ENCODE results near the gene NTHL1. TPM values are rescaled to one million over a fixed set of nuclear protein-coding genes. Genes with fewer than 3 reads are reported as not detected.
A peak's percentile ranks its signal among the peaks of the same experiment; 100 is the strongest.

Gene NTHL1
- total and polyA plus RNA-seq, 9 of the 15 experiments (the other 6 are each of a cell fraction or from before 2014, with no cell fraction given), result 1.1 to 58.8 (median 17.6) TPM

GRCh38 chr16:2058872-2059271 lies 11.2 kb upstream of the NTHL1 start:
- Histone ChIP-seq H3K4me2 (ENCODE audit: insufficient read depth, low read length) (no peak overlapping the region), H3K9me3 (replicated peaks; ENCODE audit: control insufficient read depth, insufficient read depth, low read depth, low read length) (no peaks in the 10 kb centered on the region), H3K9me1 (ENCODE audit: control insufficient read depth, insufficient read depth, low read length) (no peaks in the 10 kb centered on the region), H3K4me1 (replicated peaks in 1 of 2; ENCODE audit: control insufficient read depth in 2 of 2, insufficient read depth in 2 of 2, low read length in 2 of 2) (peaks cover 0 to 46% of the 10 kb centered on the region in 2 experiments; a peak in 2 of 5 replicates), H3K27me3 (ENCODE audit: control insufficient read depth in 2 of 2, insufficient read depth in 2 of 2, low read length in 2 of 2) (no peaks in the 10 kb centered on the region), H3K36me3 (ENCODE audit: control insufficient read depth, insufficient read depth, low read length) (peaks cover 27% of the 10 kb centered on the region; the same call in 1 of the 3 replicates), H4K20me1 (replicated peaks; ENCODE audit: control insufficient read depth, insufficient read depth, low read length) (peaks cover 4% of the 10 kb centered on the region; the same call in 1 of the 2 replicates), H3K79me2 (ENCODE audit: control insufficient read depth, insufficient read depth, low read length) (no peaks in the 10 kb centered on the region), H2AFZ (ENCODE audit: low read depth, low read length) (no peak overlapping the region), H3K4me3 (no peak overlapping the region), H3K27ac (ENCODE audit: extremely low read depth, low read depth, low read length) (no peak overlapping the region), H3K9ac (ENCODE audit: insufficient read depth in 1 of 2, low read depth in 2 of 2, low read length in 2 of 2) (peak overlapping the region in 1 of 2 experiments; percentile 55; a peak in 1 of 4 replicates)
- DNase-seq (ENCODE audit: extremely low read depth in 1 of 4, low spot score in 3 of 4), result no peak
- no peak for FAIRE-seq
- CTCF ChIA-PET (ENCODE audit: low intra/inter-chr PET ratio), result no interaction called here
- in situ Hi-C loops (cut with MboI), result no loop called here
- no peak for ATAC-seq
- WGBS (ENCODE audit: insufficient coverage, low coverage, missing lambda C conversion rate), result 82% methylated on average over 9 of the region's 10 CpGs
- POLR2A ChIA-PET, result no interaction called here
- BruUV-seq (replicated peaks), result no TSS peak
- intact Hi-C loops (cut with micrococcal nuclease), result no loop called here
- TF ChIP-seq NR3C1 (CRISPR knock-in tag; IDR thresholded peaks at IDR 0.05) (no peak), ZBTB17 (CRISPR knock-in tag; IDR thresholded peaks at IDR 0.05) (no peak), PATZ1 (CRISPR knock-in tag; IDR thresholded peaks at IDR 0.05; ENCODE audit: borderline replicate concordance) (no peak), FUS (optimal IDR thresholded peaks at IDR 0.05; ENCODE audit: low read depth, low read length) (no peak), MIER1 (IDR thresholded peaks at IDR 0.05; ENCODE audit: low read depth) (no peak), MTA1 (IDR thresholded peaks at IDR 0.05; ENCODE audit: borderline replicate concordance) (no peak), NUFIP1 (IDR thresholded peaks at IDR 0.05; ENCODE audit: partially characterized antibody) (no peak), NFXL1 (CRISPR knock-in tag; IDR thresholded peaks at IDR 0.05) (no peak), ZNF311 (CRISPR knock-in tag; IDR thresholded peaks at IDR 0.05) (no peak), HMGXB4 (CRISPR knock-in tag; IDR thresholded peaks at IDR 0.05) (no peak), COPS2 (conservative IDR thresholded peaks at IDR 0.05) (no peak), ZNF699 (CRISPR knock-in tag; IDR thresholded peaks at IDR 0.05; ENCODE audit: insufficient replicate concordance) (no peak), ZBTB11 (CRISPR knock-in tag; IDR thresholded peaks at IDR 0.05) (no peak), PPARD (CRISPR knock-in tag; IDR thresholded peaks at IDR 0.05) (no peak), ZNF274 (IDR thresholded peaks at IDR 0.05; ENCODE audit: borderline replicate concordance, low read depth, low read length) (no peak), TEAD4 (IDR thresholded peaks at IDR 0.05; ENCODE audit: low read length) (no peak), TEAD4 (CRISPR knock-in tag; IDR thresholded peaks at IDR 0.05; ENCODE audit: borderline replicate concordance) (no peak), PRMT5 (CRISPR knock-in tag; IDR thresholded peaks at IDR 0.05) (no peak)

All from K562 (cell line).